Prostate gland (tissue), 2 donors: Measurements from ENCODE around the gene SCMH1.

Source experiments
- POLR2A ChIP-seq: fragments of 450-650 bp; IDR thresholded peaks from one replicate; pipeline ENCODE4 v1.6.1; 2016; ENCODE audit warnings: antibody characterized with exemption, mild to moderate bottlenecking
- POLR2AphosphoS5 ChIP-seq: sonication (generic); formaldehyde crosslinking; IDR thresholded peaks from one replicate; pipeline ENCODE4 v1.6.1; 2017; ENCODE audit warnings: antibody characterized with exemption
- TF ChIP-seq, protein P1 (sequence below), 4 experiments: fragments of 200-600 bp in 2 of 4; fragments of 450-650 bp in 2 of 4; sonication (generic) in 2 of 4; IDR thresholded peaks; 1 replicate in 3 of 4; 2 replicates in 1 of 4; pipeline ENCODE4 v1.5.1; 2016 to 2019; ENCODE audit warnings: antibody characterized with exemption in 4 of 4, mild to moderate bottlenecking in 2 of 4, moderate library complexity in 2 of 4

DNA sequence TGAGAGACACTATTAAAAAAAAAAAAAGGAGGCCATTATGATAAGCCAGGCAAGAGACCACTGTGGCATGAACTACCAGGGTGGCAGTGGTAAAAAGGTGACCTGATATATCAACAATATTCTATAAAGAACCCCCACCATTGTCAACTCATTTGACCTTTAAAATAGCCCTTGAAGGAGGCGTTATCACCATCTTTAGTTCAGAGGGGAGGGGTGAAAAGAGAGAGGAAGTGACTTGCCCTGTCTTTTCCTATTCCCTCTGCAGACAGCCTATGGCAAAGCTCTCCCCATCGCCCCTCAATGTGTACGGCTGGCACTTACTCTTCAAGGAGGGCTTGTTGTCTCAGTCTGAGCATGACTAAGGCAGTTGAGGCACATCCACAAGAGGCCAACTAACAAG lies 208.8 kb downstream of the SCMH1 start:
- TF ChIP-seq POLR2AphosphoS5: no peak
- TF ChIP-seq, protein P1, sequence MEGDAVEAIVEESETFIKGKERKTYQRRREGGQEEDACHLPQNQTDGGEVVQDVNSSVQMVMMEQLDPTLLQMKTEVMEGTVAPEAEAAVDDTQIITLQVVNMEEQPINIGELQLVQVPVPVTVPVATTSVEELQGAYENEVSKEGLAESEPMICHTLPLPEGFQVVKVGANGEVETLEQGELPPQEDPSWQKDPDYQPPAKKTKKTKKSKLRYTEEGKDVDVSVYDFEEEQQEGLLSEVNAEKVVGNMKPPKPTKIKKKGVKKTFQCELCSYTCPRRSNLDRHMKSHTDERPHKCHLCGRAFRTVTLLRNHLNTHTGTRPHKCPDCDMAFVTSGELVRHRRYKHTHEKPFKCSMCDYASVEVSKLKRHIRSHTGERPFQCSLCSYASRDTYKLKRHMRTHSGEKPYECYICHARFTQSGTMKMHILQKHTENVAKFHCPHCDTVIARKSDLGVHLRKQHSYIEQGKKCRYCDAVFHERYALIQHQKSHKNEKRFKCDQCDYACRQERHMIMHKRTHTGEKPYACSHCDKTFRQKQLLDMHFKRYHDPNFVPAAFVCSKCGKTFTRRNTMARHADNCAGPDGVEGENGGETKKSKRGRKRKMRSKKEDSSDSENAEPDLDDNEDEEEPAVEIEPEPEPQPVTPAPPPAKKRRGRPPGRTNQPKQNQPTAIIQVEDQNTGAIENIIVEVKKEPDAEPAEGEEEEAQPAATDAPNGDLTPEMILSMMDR (IDR thresholded peaks at IDR 0.05): no peak
- TF ChIP-seq POLR2A: no peak
